Trophoblast cell (in vitro differentiated cells and primary cell): ENCODE data around the gene KAT6B.
"Not testable (repeated sequence)": the region's sequence is repeated elsewhere in the genome, so short reads cannot be mapped to it uniquely, and the experiment has no call there.

ENCODE experiments used
- DNase-seq, 2 donors: peaks; one replicate each; pipeline ENCODE4 v3.0.0-alpha.2; 2016
- H2AFZ ChIP-seq: 2 replicates; pipeline ENCODE4 v1.6.1; 2013; ENCODE audit warnings: low read length, moderate library complexity, mild to moderate bottlenecking; ENCODE audit not compliant: insufficient read depth, poor library complexity
- H2AK5ac ChIP-seq: 2 replicates; pipeline ENCODE4 v1.6.1; 2013; ENCODE audit warnings: mild to moderate bottlenecking, low read length
- H2BK120ac ChIP-seq: 2 replicates; pipeline ENCODE4 v1.6.1; 2013; ENCODE audit warnings: low read length, mild to moderate bottlenecking, moderate library complexity; ENCODE audit not compliant: insufficient read depth, poor library complexity
- H2BK12ac ChIP-seq: 2 replicates; pipeline ENCODE4 v1.6.1; 2013; ENCODE audit warnings: mild to moderate bottlenecking, low read length, moderate library complexity
- H2BK5ac ChIP-seq: 2 replicates; pipeline ENCODE4 v1.6.1; 2013; ENCODE audit warnings: low read length, low read depth, moderate library complexity, mild to moderate bottlenecking; ENCODE audit not compliant: poor library complexity
- H3K14ac ChIP-seq: 2 replicates; pipeline ENCODE4 v1.6.1; 2013; ENCODE audit warnings: mild to moderate bottlenecking, low read length
- H3K18ac ChIP-seq: 2 replicates; pipeline ENCODE4 v1.6.1; 2013; ENCODE audit warnings: mild to moderate bottlenecking, low read length
- H3K23ac ChIP-seq: 2 replicates; pipeline ENCODE4 v1.6.1; 2013; ENCODE audit warnings: low read length
- H3K27ac ChIP-seq: 2 replicates; pipeline ENCODE4 v1.5.1; 2013; ENCODE audit warnings: low read depth, mild to moderate bottlenecking, inconsistent platforms, low read length, moderate library complexity
- H3K27me3 ChIP-seq: 2 replicates; pipeline ENCODE4 v1.6.1; 2013; ENCODE audit warnings: inconsistent platforms, mild to moderate bottlenecking, low read length, moderate library complexity; ENCODE audit not compliant: insufficient read depth
- H3K36me3 ChIP-seq, 2 experiments: 1 replicate in 1 of 2; 2 replicates in 1 of 2; pipeline ENCODE4 v1.6.1; 2013; ENCODE audit warnings: low read length in 2 of 2, mild to moderate bottlenecking in 2 of 2, moderate library complexity in 1 of 2; ENCODE audit not compliant: insufficient read depth in 2 of 2, control insufficient read depth in 1 of 2
- H3K4ac ChIP-seq: 2 replicates; pipeline ENCODE4 v1.6.1; 2013; ENCODE audit warnings: low read depth, mild to moderate bottlenecking, low read length, moderate library complexity
- H3K4me1 ChIP-seq, 2 experiments: 1 replicate in 1 of 2; 2 replicates in 1 of 2; pipeline ENCODE4 v1.6.1; 2013; ENCODE audit warnings: low read length in 2 of 2, mild to moderate bottlenecking in 2 of 2, moderate library complexity in 1 of 2; ENCODE audit not compliant: insufficient read depth in 2 of 2, control insufficient read depth in 1 of 2
- H3K4me2 ChIP-seq: 2 replicates; pipeline ENCODE4 v1.6.1; 2013; ENCODE audit warnings: inconsistent platforms, mild to moderate bottlenecking, low read length, moderate library complexity
- H3K4me3 ChIP-seq: 2 replicates; pipeline ENCODE4 v1.5.1; 2013; ENCODE audit warnings: mild to moderate bottlenecking, low read depth, low read length, inconsistent platforms
- H3K79me1 ChIP-seq: one replicate; pipeline ENCODE4 v1.6.1; 2013; ENCODE audit warnings: low read length
- H3K79me2 ChIP-seq: 2 replicates; pipeline ENCODE4 v1.6.1; 2013; ENCODE audit warnings: low read length, mild to moderate bottlenecking; ENCODE audit not compliant: control insufficient read depth, insufficient read depth, poor library complexity
- H3K9ac ChIP-seq: 2 replicates; pipeline ENCODE4 v1.6.1; 2013; ENCODE audit warnings: mild to moderate bottlenecking, low read length
- H3K9me3 ChIP-seq: 2 replicates; pipeline ENCODE4 v1.6.1; 2013; ENCODE audit warnings: low read depth, mild to moderate bottlenecking, control low read depth, inconsistent platforms, low read length; ENCODE audit not compliant: insufficient read depth
- H4K12ac ChIP-seq: 2 replicates; pipeline ENCODE4 v1.6.1; 2013; ENCODE audit warnings: low read depth, mild to moderate bottlenecking, low read length, moderate library complexity
- H4K8ac ChIP-seq: 2 replicates; pipeline ENCODE4 v1.6.1; 2013; ENCODE audit warnings: low read depth, mild to moderate bottlenecking, low read length, moderate library complexity
- H4K91ac ChIP-seq: one replicate; pipeline ENCODE4 v1.6.1; 2013; ENCODE audit warnings: low read depth, mild to moderate bottlenecking, low read length, moderate library complexity
- WGBS: extraction: QIAGEN DNeasy Blood & Tissue Kit; methylation state at CpG from one replicate; pipeline ENCODE4 v1.1.7; 2013; ENCODE audit warnings: missing lambda C conversion rate; ENCODE audit not compliant: insufficient read length, insufficient coverage; ENCODE audit errors: extremely low coverage; 5-methylcytosine and 5-hydroxymethylcytosine counted together

Gene KAT6B

DNA sequence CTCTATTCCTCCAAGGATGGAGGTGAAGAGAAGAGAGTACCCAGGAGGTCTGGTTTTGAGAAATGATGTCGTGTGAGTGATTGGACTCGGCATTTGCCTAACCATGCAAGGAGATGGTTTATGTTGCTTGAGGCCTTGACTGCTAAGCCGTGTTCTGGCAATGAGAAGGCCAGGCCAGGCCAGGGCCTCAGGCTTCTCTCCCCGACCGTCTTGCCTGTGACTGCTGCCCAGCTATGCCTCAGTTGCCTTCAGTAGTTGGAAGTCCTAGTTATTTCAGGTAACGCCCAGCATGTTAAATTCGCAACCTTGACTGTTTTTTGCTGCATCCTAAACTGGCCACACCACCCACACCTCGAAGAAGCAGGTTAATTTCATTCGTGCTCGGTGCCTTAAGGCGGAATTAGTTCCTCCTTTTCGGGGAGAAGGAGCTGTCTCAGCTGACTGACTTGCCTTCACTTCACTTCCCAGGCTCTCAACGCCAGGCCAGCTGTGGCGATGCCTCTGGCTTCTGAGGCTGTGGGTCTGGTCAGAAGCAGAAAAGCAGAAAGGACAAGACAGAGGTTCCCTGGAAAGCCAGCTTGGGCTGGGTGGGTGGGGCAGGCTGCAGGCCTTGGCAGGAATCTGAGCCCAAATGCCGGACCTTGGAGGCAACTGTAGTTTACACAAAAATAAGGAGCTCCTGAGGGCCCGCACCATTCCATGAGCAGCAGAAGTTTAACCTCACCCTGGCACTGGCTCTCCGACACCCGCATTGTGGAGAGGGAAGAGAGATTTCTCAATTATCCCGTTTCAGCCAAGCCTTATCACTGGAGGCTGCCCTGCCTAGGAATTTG lies 223.1 kb downstream of the KAT6B start:
- Histone ChIP-seq H2BK120ac (no peak overlapping the region), H2AK5ac (no peak overlapping the region), H3K27me3 (no peaks in the 10 kb centered on the region), H3K9ac (no peak overlapping the region), H2AFZ (no peak overlapping the region), H3K79me1 (no peaks in the 10 kb centered on the region), H3K79me2 (no peaks in the 10 kb centered on the region), H3K36me3 (no peaks in the 10 kb centered on the region), H3K27ac (no peak overlapping the region), H3K9me3 (peaks cover 2% of the 10 kb centered on the region), H3K14ac (no peak overlapping the region), H4K8ac (no peak overlapping the region), H3K4ac (no peak overlapping the region), H4K12ac (no peak overlapping the region), H2BK12ac (no peak overlapping the region), H4K91ac (no peak overlapping the region), H3K18ac (no peak overlapping the region), H3K4me2 (no peak overlapping the region), H2BK5ac (no peak overlapping the region), H3K23ac (no peak overlapping the region), H3K4me1 (no peaks in the 10 kb centered on the region), H3K4me3 (no peak overlapping the region)
- peak; percentile 71 to 85 for DNase-seq
- WGBS: no CpG with 5 or more reads among the region's 19 CpGs

DNA sequence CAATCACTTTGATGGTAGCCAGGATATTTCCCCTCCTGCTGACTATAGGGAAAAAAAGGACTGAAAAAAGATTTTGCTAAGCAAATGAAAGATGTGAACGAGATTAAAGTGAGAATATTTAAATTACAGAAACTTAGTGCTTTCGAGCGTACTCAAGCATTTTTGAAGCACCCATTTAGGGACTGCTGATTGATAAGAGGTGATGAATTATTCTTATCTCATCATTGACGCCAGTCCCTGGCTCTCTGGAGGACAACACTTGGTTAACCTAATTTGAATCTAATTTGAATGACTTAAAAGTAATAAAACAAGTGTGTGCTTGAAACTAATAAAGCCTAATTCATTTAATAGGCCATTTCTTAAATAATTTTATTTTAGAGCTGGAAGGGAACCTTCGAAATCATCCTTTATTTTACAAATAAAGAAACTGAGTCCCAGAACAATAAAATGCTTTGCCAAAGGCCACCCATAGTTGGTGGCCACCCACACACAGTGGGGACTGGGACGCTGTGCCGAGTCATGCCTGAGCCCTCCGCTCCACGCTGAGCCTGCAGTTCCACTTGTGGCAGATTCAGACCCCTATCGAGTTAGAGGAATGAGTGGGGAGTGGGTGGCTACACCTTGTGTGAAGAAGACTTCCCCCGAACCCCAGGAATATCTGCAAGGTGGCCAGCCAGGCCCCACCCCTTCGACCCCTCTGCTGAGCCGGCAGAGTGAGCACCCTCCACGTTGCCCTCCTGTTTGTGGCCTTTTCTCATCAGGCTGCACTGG lies 223.9 kb downstream of the KAT6B start:
- no peak overlapping the region for H3K4ac ChIP-seq
- no peak overlapping the region for H3K27ac ChIP-seq
- no peak overlapping the region for H2AFZ ChIP-seq
- H3K36me3 ChIP-seq: no peaks in the 10 kb centered on the region
- no peak overlapping the region for H2AK5ac ChIP-seq
- H3K27me3 ChIP-seq: no peaks in the 10 kb centered on the region
- no peak overlapping the region for H2BK12ac ChIP-seq
- no peak overlapping the region for H3K9ac ChIP-seq
- peaks cover 2% of the 10 kb centered on the region for H3K9me3 ChIP-seq
- no peak overlapping the region for H3K18ac ChIP-seq
- no peak overlapping the region for H2BK120ac ChIP-seq
- H3K4me3 ChIP-seq: peak overlapping the region; percentile 13
- H4K91ac ChIP-seq: no peak overlapping the region
- no peak overlapping the region for H4K12ac ChIP-seq
- H3K79me1 ChIP-seq: no peaks in the 10 kb centered on the region
- no peak overlapping the region for H3K23ac ChIP-seq
- no peaks in the 10 kb centered on the region for H3K4me1 ChIP-seq
- H3K79me2 ChIP-seq: no peaks in the 10 kb centered on the region
- 100% methylated on average over 1 of the region's 14 CpGs for WGBS
- H4K8ac ChIP-seq: no peak overlapping the region
- no peak overlapping the region for H3K14ac ChIP-seq
- H3K4me2 ChIP-seq: no peak overlapping the region
- no peak for DNase-seq
- H2BK5ac ChIP-seq: no peak overlapping the region

DNA sequence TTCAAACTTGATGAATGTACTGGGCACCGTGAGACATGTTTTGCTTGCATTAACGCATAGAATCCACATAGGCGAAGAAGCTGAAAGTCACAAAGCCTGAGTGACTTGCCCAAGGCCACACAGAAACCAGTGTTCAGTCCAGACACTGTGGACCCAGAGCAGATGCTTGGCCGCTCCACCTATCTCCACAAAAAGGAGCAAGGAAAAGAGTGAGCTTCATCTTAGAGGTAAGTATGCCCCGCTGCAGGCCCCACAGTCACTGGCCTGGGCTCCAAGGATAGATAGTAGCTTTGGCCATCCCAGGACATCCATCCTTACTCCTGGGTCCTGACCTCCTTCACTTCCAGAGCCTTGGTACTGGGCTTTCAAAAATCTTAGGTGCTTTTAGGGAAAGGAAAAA lies 224.9 kb downstream of the KAT6B start:
- Histone ChIP-seq H2BK12ac (no peak overlapping the region), H3K14ac (no peak overlapping the region), H2AK5ac (no peak overlapping the region), H4K12ac (no peak overlapping the region), H3K9ac (no peak overlapping the region), H3K27ac (no peak overlapping the region), H3K23ac (no peak overlapping the region), H3K4me2 (no peak overlapping the region), H3K4me1 (no peaks in the 10 kb centered on the region), H3K36me3 (no peaks in the 10 kb centered on the region), H2BK5ac (no peak overlapping the region), H3K79me1 (no peaks in the 10 kb centered on the region), H3K27me3 (no peaks in the 10 kb centered on the region), H3K18ac (no peak overlapping the region), H3K9me3 (peaks cover 2% of the 10 kb centered on the region), H4K91ac (no peak overlapping the region), H3K4me3 (no peak overlapping the region), H3K4ac (no peak overlapping the region), H3K79me2 (no peaks in the 10 kb centered on the region), H4K8ac (no peak overlapping the region), H2BK120ac (no peak overlapping the region), H2AFZ (no peak overlapping the region)
- WGBS: no CpG with 5 or more reads among the region's 5 CpGs
- no peak for DNase-seq

DNA sequence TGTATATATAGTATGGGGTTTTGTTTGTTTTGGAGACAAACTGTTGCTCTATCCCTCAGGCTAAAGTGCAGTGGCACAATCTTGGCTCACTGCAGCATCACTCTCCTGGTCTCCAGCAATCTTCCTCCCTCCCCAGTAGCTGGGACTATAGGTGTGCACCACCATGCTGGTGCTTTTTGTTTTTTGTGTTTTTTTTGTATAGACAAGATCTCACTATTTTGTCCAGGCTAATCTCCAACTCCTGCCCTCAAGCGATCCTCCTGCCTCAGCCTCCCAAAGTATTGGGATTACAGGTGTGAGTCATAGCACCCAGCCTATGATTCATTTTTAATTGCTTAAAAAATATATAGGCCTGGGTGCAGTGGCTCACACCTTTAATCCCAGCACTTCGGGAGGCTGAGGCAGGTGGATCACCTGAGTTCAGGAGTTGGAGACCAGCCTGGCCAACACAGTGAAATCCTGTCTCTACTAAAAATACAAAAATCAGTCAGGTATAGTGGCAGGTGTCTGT lies 229.6 kb downstream of the KAT6B start:
- H3K9ac ChIP-seq, H2BK12ac ChIP-seq, H3K4ac ChIP-seq, H2AK5ac ChIP-seq, H3K4me3 ChIP-seq, H2BK120ac ChIP-seq, H3K4me2 ChIP-seq, H2AFZ ChIP-seq, H4K12ac ChIP-seq, H4K8ac ChIP-seq, H3K18ac ChIP-seq, H3K4me1 ChIP-seq, H3K14ac ChIP-seq, H2BK5ac ChIP-seq, H3K9me3 ChIP-seq, H3K79me2 ChIP-seq, H3K36me3 ChIP-seq, H3K79me1 ChIP-seq, H3K27me3 ChIP-seq, H3K27ac ChIP-seq, H4K91ac ChIP-seq, H3K23ac ChIP-seq: not testable (repeated sequence)
- no CpG with 5 or more reads among the region's 2 CpGs for WGBS
- peak; percentile 87 to 95 for DNase-seq
